Occipital lobe (tissue), 2 donors: Measurements from ENCODE around the gene TTC13. TPM values are rescaled to one million over a fixed set of nuclear protein-coding genes. Genes with fewer than 3 reads are reported as not detected.

Experiments used
- DNase-seq: peaks from one replicate; lab custom pipeline; 2025; lab: John Stamatoyannopoulos, UW
- total RNA-seq: library from RNA; depleted of rRNA; stranded (reverse); fragments of >200 nt; gene quantifications from one replicate; pipeline ENCODE4 v1.2.3, GENCODE V29; 2014

Gene TTC13
- total RNA-seq, 1 donor from 2014 or later: 56.1 TPM

DNA sequence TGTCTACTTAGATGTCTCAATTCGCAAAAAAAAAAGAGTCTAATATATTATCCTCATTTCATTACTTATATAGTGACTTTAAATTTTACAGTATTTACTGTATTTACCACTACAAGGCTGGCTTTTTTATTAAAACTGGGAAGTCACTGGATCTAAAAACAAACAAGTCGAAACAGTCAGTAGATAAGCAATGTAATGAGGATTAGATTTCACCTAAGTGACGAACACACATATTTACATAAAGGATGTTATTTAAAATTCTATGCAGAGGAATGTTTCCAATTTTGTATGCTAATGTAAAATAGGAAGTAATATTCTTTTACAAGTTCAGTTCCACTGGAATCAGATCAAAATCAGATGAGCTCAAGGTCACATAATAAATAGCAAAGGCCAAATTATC, 28.3 kb downstream of the TTC13 start:
- DNase-seq: no peak

DNA sequence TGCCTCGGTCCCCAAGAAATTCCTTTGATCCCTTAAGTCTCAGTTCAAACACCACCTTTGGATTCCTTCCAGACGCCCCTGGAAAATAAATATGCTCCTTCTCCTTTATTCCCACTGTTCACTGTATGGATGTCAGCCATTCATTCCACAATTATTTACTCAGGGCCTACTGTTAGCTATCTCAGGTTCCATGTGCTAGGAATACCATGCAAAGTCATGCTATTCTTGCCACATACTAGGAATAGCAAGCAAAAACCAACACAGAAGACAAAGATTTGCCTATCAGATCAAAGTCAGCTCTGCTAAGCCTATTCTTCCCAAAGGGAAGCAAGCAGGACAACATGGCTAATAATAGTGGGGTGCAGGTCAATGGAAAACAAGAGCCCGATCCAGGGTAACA, 29.8 kb downstream of the TTC13 start:
- no peak for DNase-seq

DNA sequence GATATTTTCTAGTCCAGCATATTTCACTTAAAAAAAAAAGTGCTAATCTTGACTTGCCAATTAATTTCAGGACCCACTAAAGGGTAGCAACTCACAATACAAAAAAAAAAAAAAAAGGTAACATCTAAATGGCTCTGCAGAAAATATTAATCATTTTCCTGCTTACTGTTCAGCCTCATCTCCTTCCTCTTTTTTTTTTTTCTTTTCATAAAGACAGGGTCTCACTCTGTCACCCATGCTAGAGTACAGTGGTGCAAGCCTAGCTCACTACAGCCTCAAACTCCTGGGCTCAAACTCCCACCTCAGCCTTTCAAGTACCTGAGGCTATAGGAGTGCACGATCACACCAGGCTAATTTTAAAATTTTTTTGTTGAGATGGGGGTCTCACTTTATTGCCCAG, 30.4 kb downstream of the TTC13 start:
- no peak for DNase-seq

DNA sequence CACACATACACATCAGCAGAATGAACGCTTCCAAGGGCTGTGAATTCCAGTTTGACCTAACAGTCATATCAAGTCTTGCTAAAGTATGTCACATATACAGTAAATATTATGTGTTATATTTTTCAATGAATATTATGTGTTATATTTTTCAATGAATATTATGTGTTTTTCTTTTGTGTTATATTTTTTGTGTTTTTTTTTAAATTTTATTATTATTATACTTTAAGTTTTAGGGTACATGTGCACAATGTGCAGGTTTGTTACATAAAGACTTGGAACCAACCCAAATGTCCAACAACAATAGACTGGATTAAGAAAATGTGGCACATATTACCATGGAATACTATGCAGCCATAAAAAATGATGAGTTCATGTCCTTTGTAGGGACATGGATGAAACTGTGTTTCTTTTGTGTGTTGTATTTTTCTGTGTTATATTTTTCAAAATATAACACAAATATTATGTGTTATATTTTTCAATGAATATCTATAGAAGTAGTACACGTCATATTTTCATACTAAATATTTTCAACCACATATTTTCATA, 35.5 kb downstream of the TTC13 start:
- DNase-seq: no peak

DNA sequence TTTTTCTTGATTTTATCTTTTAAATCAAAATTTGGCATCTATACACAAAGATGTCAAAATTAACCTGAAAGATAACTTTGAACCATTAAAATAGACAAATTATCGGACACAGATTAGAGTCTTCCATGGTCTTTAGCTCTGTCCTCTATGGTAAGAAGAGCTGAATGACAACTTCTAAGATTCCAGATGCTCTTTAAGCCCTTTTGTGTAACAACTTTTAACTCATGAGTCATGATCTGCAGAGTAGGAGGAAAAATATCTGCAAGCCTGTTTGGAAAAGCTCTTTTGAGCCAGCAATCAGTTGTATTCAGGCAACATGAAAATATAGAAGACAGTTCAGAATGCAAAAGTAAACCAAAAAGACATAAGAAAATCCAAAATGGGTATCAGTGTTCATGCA, 37.8 kb downstream of the TTC13 start:
- no peak for DNase-seq

DNA sequence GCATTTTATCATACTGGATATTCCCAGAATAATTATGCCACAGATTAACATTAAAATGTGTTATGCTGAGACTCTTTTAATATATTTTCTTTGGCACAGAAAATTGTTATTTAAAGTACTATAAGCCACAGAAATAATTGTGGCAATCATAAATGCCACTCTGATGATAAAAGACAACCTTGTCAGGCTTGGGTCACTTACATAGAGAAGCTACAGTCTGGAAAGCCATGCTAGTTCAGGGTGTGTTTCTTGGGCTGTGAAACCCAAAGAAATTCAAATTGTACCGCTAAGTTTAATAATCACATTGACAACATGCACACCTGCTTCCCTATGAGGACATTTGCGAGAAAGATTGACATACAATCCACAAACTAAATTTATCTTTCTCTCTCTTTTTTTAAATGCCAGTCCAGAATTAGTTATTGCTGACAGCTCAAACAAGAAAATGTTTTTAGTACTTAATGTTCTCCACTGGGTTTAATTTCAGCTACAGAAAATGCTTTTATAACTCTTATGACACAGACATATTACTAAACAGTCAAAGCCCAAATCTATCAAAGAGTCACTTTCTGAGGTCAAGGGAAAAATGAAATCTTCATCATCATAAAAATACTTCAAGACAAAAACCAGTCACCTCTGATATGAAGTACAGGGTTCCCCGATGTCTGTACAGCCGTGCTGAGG, 38.7 kb downstream of the TTC13 start:
- DNase-seq: no peak

DNA sequence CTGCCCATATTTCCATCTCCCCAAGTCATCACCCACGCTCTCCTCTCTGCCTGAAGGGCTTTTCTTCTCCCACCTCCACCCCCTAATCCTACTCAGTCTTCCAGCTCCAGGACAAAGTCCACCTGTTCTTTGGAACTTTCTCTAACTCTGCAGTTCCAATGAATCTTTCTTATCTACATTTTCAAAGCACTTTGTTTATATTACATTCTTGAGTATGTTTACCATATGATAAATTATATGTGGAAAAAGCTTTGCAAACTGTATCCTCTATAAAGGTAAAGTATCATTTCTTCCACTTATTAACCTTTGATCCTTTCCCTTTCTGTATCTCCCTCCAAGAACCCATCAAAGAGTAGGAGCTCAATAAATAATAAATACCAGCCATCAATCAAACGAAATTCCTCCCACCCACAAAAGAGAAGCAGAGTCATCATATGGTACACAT, 39.7 kb downstream of the TTC13 start:
- DNase-seq: no peak

DNA sequence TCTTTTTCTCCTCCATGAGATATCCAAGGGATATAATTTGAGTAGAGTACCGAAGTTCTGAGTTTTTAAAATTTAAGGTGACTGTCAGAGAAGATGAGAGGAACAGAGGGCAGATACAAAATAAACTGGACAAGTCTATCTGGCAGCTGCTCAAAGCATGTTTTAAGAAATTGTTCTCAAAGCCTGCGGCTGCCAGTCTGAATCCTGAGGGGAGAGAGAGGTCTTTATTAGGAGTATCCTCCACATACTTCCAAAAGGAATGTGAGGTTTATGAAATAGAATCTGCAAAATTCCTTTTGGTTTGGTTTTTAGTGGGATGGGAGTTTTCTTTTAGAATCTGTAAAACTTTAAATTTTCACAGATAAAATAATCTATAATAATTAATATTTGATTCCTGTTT, 41.3 kb downstream of the TTC13 start:
- DNase-seq: no peak

DNA sequence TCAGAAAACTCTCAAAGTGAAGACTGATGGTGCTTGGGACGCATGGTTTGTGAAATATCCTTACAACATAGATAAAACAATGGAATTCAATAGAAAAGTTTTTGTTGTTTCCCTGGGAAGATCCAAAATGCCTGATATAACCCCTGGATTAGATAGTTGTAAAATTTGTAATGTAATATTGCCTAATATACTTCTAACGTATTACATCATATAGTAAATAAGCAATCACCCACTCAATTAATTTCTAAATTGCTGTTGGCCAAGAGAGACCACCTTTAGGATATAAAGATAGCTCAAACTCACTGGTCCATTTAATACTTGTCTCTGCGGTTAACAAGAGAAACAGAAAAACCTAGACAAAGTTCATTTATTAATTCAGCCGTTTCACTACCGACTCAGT, 42.2 kb downstream of the TTC13 start:
- DNase-seq: no peak

DNA sequence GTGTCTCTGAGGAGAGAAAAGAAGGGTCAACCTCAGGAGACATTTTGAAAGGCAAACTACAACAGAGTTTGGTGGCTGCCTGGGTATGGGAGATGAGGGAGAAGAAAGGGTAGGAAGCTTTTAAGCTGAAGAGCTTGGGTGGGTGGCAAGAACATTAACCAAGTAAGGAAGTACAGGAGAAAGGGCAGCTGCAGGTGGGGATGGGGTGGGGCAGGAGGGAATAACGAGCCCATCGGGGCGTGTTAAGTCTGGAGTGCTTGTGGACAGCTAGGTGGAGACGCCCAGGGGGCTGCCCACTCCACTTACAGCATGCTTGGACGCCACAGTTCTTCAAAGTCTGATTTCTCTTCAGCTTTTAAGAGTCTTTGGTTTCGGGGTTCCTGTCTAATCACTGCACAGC, 42.8 kb downstream of the TTC13 start:
- no peak for DNase-seq

DNA sequence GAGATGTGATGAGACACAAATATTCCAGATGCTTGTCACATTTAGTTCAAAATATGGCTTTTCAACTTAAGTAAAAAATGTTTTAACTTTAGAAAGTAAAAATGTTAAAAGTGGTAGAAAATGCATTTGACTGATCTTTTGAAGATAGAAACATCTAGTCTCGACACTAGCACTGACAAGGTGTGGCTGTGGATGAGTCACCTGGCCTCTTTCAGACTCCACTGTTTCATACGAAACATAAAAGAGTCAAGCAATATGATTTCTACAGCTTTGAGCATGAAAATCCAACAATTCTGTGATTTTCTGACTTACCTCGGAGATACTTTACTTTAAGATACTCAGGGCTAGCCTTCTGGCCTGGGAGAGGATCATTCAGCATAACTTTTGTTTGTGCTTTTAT, 47.7 kb downstream of the TTC13 start:
- DNase-seq: no peak

DNA sequence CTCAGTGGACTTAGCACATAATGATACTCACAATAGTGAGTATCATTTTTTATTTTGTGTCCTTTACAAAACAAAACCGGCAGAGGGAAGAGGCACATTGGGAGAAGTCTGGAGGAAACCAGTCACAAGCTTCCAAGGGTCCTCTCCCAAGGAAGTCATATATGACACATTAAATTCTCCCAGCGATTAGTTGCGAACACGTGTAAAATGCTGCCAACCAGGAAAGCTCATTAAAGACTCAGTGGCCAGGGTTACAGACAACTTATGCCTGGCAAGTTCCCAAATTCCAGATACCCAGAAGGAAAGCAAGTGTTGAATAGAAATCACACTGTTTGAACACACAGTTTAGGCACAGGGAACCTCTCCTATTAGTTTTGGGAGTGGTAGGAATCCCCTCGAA, 52.5 kb downstream of the TTC13 start:
- DNase-seq: no peak

DNA sequence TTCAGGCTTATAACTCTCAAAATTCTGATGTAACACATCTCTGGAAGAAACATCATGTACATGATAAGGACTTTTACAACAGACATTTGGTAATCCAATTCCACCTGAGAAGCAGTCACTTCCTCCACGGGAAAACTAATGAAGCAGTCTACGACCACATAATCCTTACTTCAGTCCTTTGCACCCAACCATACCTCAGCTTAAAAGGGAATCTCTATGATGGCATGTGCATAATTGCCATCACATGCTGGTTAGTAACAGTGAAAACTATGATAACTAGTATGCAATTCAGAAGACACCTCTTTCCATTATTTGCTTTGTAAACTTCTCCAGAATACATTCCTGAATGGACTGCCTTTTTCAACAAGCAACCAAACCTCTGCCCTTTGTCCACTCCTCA, 53.1 kb downstream of the TTC13 start:
- no peak for DNase-seq

DNA sequence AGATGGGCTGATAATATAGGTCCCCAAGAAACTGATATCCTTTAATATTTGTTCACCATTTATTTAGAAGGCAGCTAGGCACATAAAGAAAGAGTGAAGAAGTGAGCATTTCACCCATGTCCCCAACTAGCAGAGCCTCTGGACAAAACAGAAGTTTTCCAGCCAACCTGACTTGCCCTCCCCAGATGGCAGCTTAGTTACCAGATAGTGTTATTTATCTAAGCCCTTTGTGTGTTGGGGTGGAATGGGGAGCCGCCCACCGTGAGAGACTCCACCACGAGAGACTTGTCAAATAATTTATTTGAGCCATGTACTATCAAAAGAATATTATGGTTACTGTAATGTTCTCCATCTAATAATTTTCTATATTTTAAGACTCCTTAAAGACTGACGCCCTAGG, 55.5 kb downstream of the TTC13 start:
- no peak for DNase-seq

DNA sequence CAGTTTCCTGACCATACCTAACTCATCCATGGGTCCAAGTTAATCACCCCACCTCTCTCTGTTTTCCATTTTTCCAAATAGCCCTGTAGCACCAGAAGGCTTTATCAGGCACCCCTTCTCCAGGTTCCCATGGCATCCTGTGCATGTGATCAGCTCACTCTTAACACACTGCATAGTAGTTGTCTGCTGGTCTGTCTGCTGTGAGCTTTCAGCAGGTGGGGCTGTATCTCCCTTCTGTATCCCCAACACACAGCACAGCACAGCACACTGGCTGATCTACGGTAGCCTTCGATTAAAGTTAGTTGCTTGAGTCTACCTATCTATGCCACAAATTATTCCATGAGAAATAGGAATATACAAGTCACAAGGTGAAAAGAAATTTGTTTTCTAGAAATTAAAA, 56.0 kb downstream of the TTC13 start:
- no peak for DNase-seq

DNA sequence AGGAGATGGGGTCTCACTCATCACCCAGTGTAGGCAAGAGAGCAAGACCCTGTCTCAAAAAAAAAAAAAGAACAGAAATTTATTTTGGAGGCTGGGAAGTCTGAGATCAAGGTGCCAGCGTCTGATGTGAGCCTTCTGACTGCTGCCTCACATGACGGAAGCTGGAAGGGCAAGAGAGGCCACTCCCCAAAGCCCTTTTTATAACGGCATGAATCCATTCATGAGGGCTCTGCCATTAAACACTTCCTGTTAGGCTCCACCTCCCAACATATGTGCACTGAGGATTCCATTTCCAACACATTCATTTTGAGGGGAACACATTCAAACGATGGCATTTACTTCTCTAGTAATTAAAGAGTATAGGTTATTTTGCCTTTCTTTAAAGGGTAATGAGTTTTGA, 59.5 kb downstream of the TTC13 start:
- no peak for DNase-seq

DNA sequence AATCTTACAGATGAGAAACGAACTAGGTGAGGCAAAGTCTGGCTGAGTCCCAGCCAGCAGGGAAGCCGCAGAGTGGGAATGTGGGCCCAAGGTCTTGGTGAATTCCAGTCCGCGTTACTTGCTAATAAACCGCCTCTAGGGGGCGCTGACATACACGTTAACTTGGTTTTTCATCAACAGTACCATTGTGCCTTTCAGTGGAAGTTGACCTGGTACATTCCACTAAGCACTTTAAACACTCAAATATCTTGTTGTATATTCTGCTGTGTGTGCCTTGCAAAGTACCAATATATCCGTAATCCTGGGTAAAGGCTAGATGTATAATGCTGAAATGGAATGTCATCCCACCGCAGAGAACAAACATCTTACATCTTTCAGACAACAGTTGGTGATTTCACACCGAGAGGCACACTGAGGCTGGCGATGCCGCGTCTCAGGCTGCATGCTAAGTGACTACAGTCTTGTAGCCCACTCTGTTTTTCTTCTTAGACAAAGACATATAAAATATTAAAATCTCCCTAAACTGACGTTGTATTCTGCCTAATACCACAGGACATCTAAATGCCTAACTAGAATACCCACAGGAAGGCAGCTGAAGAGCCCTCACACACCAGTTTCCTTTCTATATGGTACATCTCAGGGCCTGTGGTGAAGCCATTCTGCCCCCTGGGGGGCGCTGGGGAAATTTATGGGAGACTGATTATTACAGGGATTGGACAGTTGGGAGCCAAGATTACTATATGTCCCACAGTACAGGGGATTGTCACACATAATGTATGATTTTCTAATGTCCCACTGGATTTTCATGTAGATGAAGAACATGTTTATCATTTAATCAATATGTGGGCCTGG, 61.2 kb downstream of the TTC13 start:
- peak; percentile 29 for DNase-seq

DNA sequence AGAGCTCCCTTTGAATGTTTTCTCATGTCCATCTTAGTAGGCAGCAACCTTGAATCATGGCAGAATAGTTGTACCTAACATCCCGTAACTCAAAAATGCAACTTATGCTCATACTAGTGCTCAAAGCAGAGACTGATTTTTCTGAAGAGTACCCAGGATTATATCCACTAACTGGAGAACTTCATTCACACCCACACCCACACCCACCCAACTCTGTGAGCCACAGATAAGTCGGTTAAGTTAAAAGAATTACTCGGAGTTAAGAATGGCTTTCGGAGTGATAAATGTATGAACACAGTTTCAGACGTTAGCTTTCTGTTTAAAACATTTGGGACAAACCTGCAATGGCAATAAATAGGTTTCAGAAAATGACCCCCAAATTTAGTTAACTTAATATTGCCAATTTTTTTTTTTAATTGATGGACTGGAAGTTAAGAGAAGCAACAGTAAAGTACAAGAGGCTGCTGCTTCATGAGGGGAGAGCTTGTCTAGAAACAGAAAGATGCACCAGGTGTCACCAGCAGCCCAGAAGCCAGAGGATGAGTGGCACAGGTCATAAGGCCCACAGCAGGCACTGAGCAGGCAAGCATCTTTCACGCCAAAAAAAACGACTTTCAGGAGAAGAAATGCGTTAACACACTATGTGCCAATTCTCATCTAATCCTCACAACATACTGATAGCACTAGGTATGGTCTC, 61.9 kb downstream of the TTC13 start:
- no peak for DNase-seq

DNA sequence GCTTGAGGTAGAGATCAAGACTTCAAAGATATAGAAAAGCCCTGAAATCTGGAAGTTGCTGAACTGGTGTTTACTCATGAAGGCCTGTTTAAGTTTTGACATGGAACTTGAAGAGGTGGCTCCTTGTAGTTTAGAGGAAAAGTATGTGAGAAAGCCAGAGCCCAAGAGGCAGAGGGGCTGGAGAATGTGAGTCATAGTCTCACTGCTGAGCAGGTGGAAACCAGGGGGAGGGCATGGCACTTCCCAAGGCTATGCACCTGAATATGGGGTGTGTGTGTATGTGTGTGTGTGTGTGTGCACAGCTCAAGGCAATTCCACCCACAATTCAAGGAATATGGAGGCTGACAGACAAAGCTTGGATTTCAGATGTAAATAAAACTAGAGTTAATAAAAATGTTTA, 63.6 kb downstream of the TTC13 start:
- no peak for DNase-seq

DNA sequence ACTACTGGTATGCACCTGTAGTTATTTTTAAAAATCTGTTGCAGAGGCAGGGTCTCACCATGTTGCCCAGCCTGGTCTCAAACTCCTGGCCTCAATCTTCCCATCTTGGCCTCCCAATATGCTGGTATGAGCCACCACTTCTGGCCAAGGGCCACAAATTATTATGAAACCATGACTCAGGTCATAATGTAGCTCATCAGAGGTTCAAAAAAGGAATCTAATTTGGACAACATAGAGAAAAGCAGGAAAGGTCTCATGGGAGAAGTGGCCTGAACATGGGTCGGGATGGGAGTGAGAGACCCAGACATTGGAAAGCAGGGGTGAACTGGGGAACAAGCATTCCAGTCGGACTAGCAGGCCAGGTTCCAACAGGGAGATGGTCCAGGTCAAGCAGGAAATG, 65.2 kb downstream of the TTC13 start:
- no peak for DNase-seq

DNA sequence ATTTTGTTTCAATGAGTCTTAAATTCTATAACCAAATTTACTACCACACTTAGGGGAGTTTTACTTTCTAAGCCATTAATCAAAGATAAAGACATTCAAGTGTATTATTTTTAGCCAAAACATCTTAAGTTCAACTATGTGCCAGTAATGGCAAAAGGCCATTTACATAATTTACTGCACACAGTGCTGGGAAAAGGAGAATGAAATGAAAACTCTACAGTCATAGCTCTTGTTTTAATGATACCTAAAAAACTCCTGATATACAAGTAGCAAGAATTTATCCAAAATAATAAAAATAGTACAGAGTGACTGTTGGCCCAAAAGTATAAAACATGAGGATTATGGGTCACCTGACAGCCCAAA, 67.9 kb downstream of the TTC13 start:
- DNase-seq: no peak
